SIG-M5 treated with dmso at 0.1 percent for 504 hours (cell line): ENCODE data around the gene DUSP18.
"Not testable (repeated sequence)": the region's sequence is repeated elsewhere in the genome, so short reads cannot be mapped to it uniquely, and the experiment has no call there.

Experiments used
- DNase-seq: peaks from one replicate; lab custom pipeline; 2025; ENCODE audit not compliant: unreplicated experiment; lab: John Stamatoyannopoulos, UW

Gene DUSP18

GRCh38 chr22:30679895-30680690 lies 12.4 kb upstream of the DUSP18 start:
- not testable (repeated sequence) for DNase-seq

- DNase-seq, result not testable (repeated sequence)
These were observed 8.9 kb upstream of the DUSP18 start for GRCh38 chr22:30676565-30676964.

- DNase-seq, result no peak
These were observed 7.8 kb upstream of the DUSP18 start for GRCh38 chr22:30675436-30675835.

GRCh38 chr22:30674482-30674881 lies 6.8 kb upstream of the DUSP18 start:
- no peak for DNase-seq

GRCh38 chr22:30673136-30673535 lies 5.5 kb upstream of the DUSP18 start:
- no peak for DNase-seq

GRCh38 chr22:30671071-30671470 lies 3.4 kb upstream of the DUSP18 start:
- DNase-seq, result no peak

- DNase-seq, result no peak
These were observed 673 bp upstream of the DUSP18 start for GRCh38 chr22:30668386-30668710.

GRCh38 chr22:30667107-30667493 lies 575 bp downstream of the DUSP18 start:
- DNase-seq, result no peak

GRCh38 chr22:30665786-30666185 lies 1.9 kb downstream of the DUSP18 start:
- DNase-seq, result no peak

GRCh38 chr22:30665266-30665665 lies 2.4 kb downstream of the DUSP18 start:
- no peak for DNase-seq

- DNase-seq, result no peak
These were observed 2.9 kb downstream of the DUSP18 start for GRCh38 chr22:30664798-30665197.

GRCh38 chr22:30662040-30662439 lies 5.6 kb downstream of the DUSP18 start:
- no peak for DNase-seq

GRCh38 chr22:30655532-30655931 lies 12.1 kb downstream of the DUSP18 start:
- DNase-seq, result no peak

- DNase-seq, result no peak
These were observed 13.3 kb downstream of the DUSP18 start for GRCh38 chr22:30654361-30654760.

- no peak for DNase-seq
These were observed 14.8 kb downstream of the DUSP18 start for GRCh38 chr22:30652852-30653251.

- DNase-seq, result no peak
These were observed 17.1 kb downstream of the DUSP18 start for GRCh38 chr22:30650508-30651116.

- peak; percentile 55 for DNase-seq
These were observed 18.2 kb downstream of the DUSP18 start for GRCh38 chr22:30649430-30650007.

- no peak for DNase-seq
These were observed 18.9 kb downstream of the DUSP18 start for GRCh38 chr22:30648825-30649224.

- no peak for DNase-seq
These were observed 20.1 kb downstream of the DUSP18 start for GRCh38 chr22:30647536-30647935.

GRCh38 chr22:30646518-30647160 lies 21.0 kb downstream of the DUSP18 start:
- no peak for DNase-seq

- DNase-seq, result no peak
These were observed 24.4 kb downstream of the DUSP18 start for GRCh38 chr22:30643055-30643875.
